ENCODE measurements around the gene KIR3DL1. TPM values are rescaled to one million over a fixed set of nuclear protein-coding genes. Genes with fewer than 3 reads are reported as not detected.

The KIR3DL1 gene
- total RNA-seq, 4 donors from 2014 or later, result 0.39 TPM; not detected in 3

GRCh38 chr19:54790711-54791110 lies 25.6 kb upstream of the KIR3DL1 start:
- H3K36me3 ChIP-seq, result no peaks in the 10 kb centered on the region
- H3K27ac ChIP-seq, result no peak overlapping the region
- H3K4me3 ChIP-seq, result no peak overlapping the region
- no peak for ATAC-seq
- peaks cover 13% of the 10 kb centered on the region for H3K27me3 ChIP-seq
- WGBS, 2 donors (ENCODE audit: low coverage in 1 of 2), result 17 to 44% methylated on average over 1 to 2 of the region's 5 CpGs
- TF ChIP-seq, protein P1, sequence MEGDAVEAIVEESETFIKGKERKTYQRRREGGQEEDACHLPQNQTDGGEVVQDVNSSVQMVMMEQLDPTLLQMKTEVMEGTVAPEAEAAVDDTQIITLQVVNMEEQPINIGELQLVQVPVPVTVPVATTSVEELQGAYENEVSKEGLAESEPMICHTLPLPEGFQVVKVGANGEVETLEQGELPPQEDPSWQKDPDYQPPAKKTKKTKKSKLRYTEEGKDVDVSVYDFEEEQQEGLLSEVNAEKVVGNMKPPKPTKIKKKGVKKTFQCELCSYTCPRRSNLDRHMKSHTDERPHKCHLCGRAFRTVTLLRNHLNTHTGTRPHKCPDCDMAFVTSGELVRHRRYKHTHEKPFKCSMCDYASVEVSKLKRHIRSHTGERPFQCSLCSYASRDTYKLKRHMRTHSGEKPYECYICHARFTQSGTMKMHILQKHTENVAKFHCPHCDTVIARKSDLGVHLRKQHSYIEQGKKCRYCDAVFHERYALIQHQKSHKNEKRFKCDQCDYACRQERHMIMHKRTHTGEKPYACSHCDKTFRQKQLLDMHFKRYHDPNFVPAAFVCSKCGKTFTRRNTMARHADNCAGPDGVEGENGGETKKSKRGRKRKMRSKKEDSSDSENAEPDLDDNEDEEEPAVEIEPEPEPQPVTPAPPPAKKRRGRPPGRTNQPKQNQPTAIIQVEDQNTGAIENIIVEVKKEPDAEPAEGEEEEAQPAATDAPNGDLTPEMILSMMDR (IDR thresholded peaks at IDR 0.05), result no peak
- TF ChIP-seq POLR2A (IDR thresholded peaks at IDR 0.05) (no peak), POLR2AphosphoS5 (IDR thresholded peaks at IDR 0.05) (no peak), EP300 (IDR thresholded peaks at IDR 0.05) (no peak)
- no peaks in the 10 kb centered on the region for H3K4me1 ChIP-seq
- no peaks in the 10 kb centered on the region for H3K9me3 ChIP-seq

- no peaks in the 10 kb centered on the region for H3K4me1 ChIP-seq
- H3K27ac ChIP-seq, result no peak overlapping the region
- ATAC-seq, result no peak
- H3K4me3 ChIP-seq, result no peak overlapping the region
- no peaks in the 10 kb centered on the region for H3K36me3 ChIP-seq
- H3K9me3 ChIP-seq, result no peaks in the 10 kb centered on the region
- 69 to 73% methylated on average over 3 to 6 of the region's 6 CpGs for WGBS, 2 donors (ENCODE audit: low coverage in 1 of 2)
- TF ChIP-seq POLR2A (IDR thresholded peaks at IDR 0.05) (no peak), POLR2AphosphoS5 (IDR thresholded peaks at IDR 0.05) (no peak), EP300 (IDR thresholded peaks at IDR 0.05) (no peak)
- TF ChIP-seq, protein P1 (IDR thresholded peaks at IDR 0.05), result no peak
- peaks cover 11% of the 10 kb centered on the region for H3K27me3 ChIP-seq
Observed at GRCh38 chr19:54791476-54791875, 24.8 kb upstream of the KIR3DL1 start.

- WGBS, 2 donors (ENCODE audit: low coverage in 1 of 2), result 45 to 64% methylated on average over 8 of the region's 8 CpGs
- peaks cover 16% of the 10 kb centered on the region for H3K27me3 ChIP-seq
- no peaks in the 10 kb centered on the region for H3K36me3 ChIP-seq
- ATAC-seq, result no peak
- TF ChIP-seq POLR2AphosphoS5 (IDR thresholded peaks at IDR 0.05), result no peak
- no peak for TF ChIP-seq POLR2A (IDR thresholded peaks at IDR 0.05)
- no peak for TF ChIP-seq EP300 (IDR thresholded peaks at IDR 0.05)
- TF ChIP-seq, protein P1 (IDR thresholded peaks at IDR 0.05), result no peak
- H3K27ac ChIP-seq, result no peak overlapping the region
- H3K9me3 ChIP-seq, result no peaks in the 10 kb centered on the region
- H3K4me3 ChIP-seq, result peak overlapping the region in 1 of 2 donors; percentile 20
- no peaks in the 10 kb centered on the region for H3K4me1 ChIP-seq
Observed at GRCh38 chr19:54792814-54793213, 23.5 kb upstream of the KIR3DL1 start.

GRCh38 chr19:54795758-54796157 lies 20.5 kb upstream of the KIR3DL1 start:
- no peaks in the 10 kb centered on the region for H3K36me3 ChIP-seq
- TF ChIP-seq POLR2AphosphoS5 (IDR thresholded peaks at IDR 0.05) (no peak), POLR2A (IDR thresholded peaks at IDR 0.05) (no peak), EP300 (IDR thresholded peaks at IDR 0.05) (no peak)
- TF ChIP-seq, protein P1 (IDR thresholded peaks at IDR 0.05), result no peak
- 50 to 57% methylated on average over 1 of the region's 1 CpG for WGBS, 2 donors (ENCODE audit: low coverage in 1 of 2)
- H3K27me3 ChIP-seq, result peaks cover 18% of the 10 kb centered on the region
- no peak overlapping the region for H3K4me3 ChIP-seq
- no peaks in the 10 kb centered on the region for H3K9me3 ChIP-seq
- H3K4me1 ChIP-seq, result no peaks in the 10 kb centered on the region
- ATAC-seq, result no peak
- no peak overlapping the region for H3K27ac ChIP-seq

DNA sequence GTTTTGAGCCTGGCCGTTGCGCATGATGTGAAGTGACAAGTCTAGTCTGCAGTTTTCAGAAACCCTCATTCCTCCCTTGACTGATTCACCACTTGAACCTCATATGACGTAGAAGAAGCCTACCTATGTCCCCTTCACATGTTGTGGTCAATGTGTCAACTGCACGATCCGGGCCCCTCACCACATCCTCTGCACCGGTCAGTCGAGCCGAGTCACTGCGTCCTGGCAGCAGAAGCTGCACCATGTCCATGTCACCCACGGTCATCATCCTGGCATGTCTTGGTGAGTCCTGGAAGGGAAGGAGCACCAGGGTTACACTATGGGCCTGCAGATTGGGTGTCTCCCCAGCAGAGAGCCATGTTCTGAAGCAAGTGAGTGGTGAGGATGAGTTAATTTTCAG lies 12.9 kb upstream of the KIR3DL1 start, which contains the start of gene KIR2DL4:
Gene KIR2DL4 (plus strand): TSS at position 201 of the 400 bp plus-strand sequence. CDS start 42 bp downstream, at position 243.
- Histone ChIP-seq H3K27ac (no peak within 1 kb of the TSS), H3K4me1 (no peaks in the 10 kb centered on the region), H3K36me3 (no peaks in the 10 kb centered on the region), H3K4me3 (no peak within 1 kb of the TSS), H3K27me3 (peaks cover 32% of the 10 kb centered on the region), H3K9me3 (peaks cover 0 to 5% (median 0%) of the 10 kb centered on the region in 3 donors)
- TF ChIP-seq, protein P1 (IDR thresholded peaks at IDR 0.05), result no peak
- TF ChIP-seq POLR2A (IDR thresholded peaks at IDR 0.05) (no peak), EP300 (IDR thresholded peaks at IDR 0.05) (no peak), POLR2AphosphoS5 (IDR thresholded peaks at IDR 0.05) (no peak)
- no peak for ATAC-seq
- 70 to 93% methylated on average over 2 of the region's 10 CpGs for WGBS, 2 donors (ENCODE audit: low coverage in 1 of 2)
